Measurements from ENCODE around the gene DHRS13.

The DHRS13 gene

DNA sequence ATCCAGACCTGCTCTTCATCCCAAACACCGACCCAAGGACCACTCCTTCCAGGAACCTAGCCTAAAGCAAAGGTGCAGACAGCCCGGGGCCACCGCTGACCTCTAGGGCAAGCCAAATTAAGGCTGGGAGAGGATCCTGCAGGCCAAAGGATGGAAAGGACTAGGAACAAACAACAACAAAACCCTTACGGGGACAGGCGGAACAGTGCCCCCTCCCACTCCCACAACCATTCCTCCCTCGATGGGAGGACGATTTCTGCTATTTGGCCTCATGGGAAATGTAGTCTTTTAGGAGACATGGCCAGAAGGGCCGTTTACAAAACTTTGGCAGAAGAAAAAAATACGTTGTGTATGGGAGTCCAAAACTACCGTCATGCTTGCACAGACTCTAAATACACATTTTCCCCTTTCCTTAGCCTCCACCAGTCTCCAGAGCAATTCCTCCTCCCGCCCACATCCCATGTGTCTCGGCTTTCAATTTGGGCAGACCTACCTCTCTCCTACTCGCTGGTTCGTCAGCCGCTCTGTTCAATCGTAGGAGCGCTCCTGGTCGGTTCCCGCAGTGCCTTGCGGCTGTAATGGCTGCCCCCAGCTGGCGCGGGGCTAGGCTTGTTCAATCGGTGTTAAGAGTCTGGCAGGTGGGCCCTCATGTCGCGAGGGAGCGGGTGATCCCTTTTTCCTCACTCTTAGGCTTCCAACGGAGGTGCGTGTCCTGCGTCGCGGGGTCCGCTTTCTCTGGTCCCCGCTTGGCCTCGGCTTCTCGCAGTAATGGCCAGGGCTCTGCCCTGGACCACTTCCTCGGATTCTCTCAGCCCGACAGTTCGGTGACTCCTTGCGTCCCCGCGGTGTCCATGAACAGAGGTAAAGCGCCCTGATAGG, 48.2 kb downstream of the DHRS13 start, which contains the start of gene ERAL1:
ERAL1 (plus strand) TSS at position 560 of the 879 bp plus-strand sequence; CDS start at position 579, 19 bp downstream.
- DNase-seq, result peak; percentile 90
- H3K27ac ChIP-seq (ENCODE audit: low read length), result peak within 1 kb of the TSS; percentile 74
- H2AFZ ChIP-seq (ENCODE audit: low read depth, low read length), result peak within 1 kb of the TSS; percentile 92
- no peak for TF ChIP-seq EZH2 (IDR thresholded peaks at IDR 0.05; ENCODE audit: borderline replicate concordance, low read depth, low read length, severe bottlenecking)
- TF ChIP-seq, protein P1, sequence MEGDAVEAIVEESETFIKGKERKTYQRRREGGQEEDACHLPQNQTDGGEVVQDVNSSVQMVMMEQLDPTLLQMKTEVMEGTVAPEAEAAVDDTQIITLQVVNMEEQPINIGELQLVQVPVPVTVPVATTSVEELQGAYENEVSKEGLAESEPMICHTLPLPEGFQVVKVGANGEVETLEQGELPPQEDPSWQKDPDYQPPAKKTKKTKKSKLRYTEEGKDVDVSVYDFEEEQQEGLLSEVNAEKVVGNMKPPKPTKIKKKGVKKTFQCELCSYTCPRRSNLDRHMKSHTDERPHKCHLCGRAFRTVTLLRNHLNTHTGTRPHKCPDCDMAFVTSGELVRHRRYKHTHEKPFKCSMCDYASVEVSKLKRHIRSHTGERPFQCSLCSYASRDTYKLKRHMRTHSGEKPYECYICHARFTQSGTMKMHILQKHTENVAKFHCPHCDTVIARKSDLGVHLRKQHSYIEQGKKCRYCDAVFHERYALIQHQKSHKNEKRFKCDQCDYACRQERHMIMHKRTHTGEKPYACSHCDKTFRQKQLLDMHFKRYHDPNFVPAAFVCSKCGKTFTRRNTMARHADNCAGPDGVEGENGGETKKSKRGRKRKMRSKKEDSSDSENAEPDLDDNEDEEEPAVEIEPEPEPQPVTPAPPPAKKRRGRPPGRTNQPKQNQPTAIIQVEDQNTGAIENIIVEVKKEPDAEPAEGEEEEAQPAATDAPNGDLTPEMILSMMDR (IDR thresholded peaks at IDR 0.05; ENCODE audit: borderline replicate concordance, extremely low read depth, low read length, poor library complexity, severe bottlenecking), result peak; percentile 22
- no peaks in the 10 kb centered on the region for H3K9me3 ChIP-seq (ENCODE audit: insufficient read depth, low read length, severe bottlenecking)
- no peaks in the 10 kb centered on the region for H3K27me3 ChIP-seq (ENCODE audit: insufficient read depth, low read length, poor library complexity)
- ATAC-seq (ENCODE audit: insufficient read depth, low read depth), result peak; percentile 100
- no peaks in the 10 kb centered on the region for H4K20me1 ChIP-seq (ENCODE audit: insufficient read depth, low read length)
- peak within 1 kb of the TSS; percentile 78 for H3K4me2 ChIP-seq (ENCODE audit: insufficient read depth, low read length)
- H3K79me2 ChIP-seq (ENCODE audit: insufficient read depth, low read length), result peaks cover 15% of the 10 kb centered on the region
- H3K9ac ChIP-seq (ENCODE audit: low read depth, low read length), result peak within 1 kb of the TSS; percentile 70
- peaks cover 24% of the 10 kb centered on the region for H3K36me3 ChIP-seq (ENCODE audit: insufficient read depth, low read length)
- H3K4me3 ChIP-seq (ENCODE audit: low read depth in 1 of 2, low read length in 2 of 2), result peak within 1 kb of the TSS; percentile 78 to 82
- peaks cover 21% of the 10 kb centered on the region for H3K4me1 ChIP-seq (ENCODE audit: insufficient read depth, low read length)

DNA sequence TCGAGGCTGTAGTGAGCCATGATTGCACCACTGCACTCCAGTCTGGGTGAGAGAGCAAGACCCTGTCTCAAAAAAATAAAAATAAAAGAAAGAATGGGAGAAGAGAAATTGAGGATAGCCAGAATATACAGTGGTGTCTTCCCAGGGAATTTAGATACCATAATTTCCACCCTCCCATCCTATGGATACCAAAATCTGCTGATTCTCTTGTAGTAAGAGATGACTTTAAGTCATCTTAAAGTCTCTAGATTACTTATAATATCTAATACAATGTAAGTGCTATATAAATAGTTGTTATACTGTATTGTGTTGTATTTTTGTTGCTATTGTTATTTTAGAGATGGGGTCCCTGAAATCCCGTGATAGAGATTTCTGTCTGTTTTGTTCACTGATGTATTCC, 49.6 kb downstream of the DHRS13 start:
- no peaks in the 10 kb centered on the region for H3K9me3 ChIP-seq (ENCODE audit: insufficient read depth, low read length, severe bottlenecking)
- H3K79me2 ChIP-seq (ENCODE audit: insufficient read depth, low read length), result peaks cover 15% of the 10 kb centered on the region
- no peak overlapping the region for H3K4me3 ChIP-seq (ENCODE audit: low read depth in 1 of 2, low read length in 2 of 2)
- no peak for TF ChIP-seq EZH2 (IDR thresholded peaks at IDR 0.05; ENCODE audit: borderline replicate concordance, low read depth, low read length, severe bottlenecking)
- TF ChIP-seq, protein P1 (IDR thresholded peaks at IDR 0.05; ENCODE audit: borderline replicate concordance, extremely low read depth, low read length, poor library complexity, severe bottlenecking), result no peak
- peaks cover 21% of the 10 kb centered on the region for H3K4me1 ChIP-seq (ENCODE audit: insufficient read depth, low read length)
- H3K9ac ChIP-seq (ENCODE audit: low read depth, low read length), result no peak overlapping the region
- no peak overlapping the region for H3K4me2 ChIP-seq (ENCODE audit: insufficient read depth, low read length)
- no peak for DNase-seq
- no peaks in the 10 kb centered on the region for H4K20me1 ChIP-seq (ENCODE audit: insufficient read depth, low read length)
- H3K27ac ChIP-seq (ENCODE audit: low read length), result no peak overlapping the region
- H3K27me3 ChIP-seq (ENCODE audit: insufficient read depth, low read length, poor library complexity), result no peaks in the 10 kb centered on the region
- no peak for ATAC-seq (ENCODE audit: insufficient read depth, low read depth)
- peaks cover 13% of the 10 kb centered on the region for H3K36me3 ChIP-seq (ENCODE audit: insufficient read depth, low read length)
- H2AFZ ChIP-seq (ENCODE audit: low read depth, low read length), result peak overlapping the region; percentile 53; the same call in 1 of the 2 replicates

DNA sequence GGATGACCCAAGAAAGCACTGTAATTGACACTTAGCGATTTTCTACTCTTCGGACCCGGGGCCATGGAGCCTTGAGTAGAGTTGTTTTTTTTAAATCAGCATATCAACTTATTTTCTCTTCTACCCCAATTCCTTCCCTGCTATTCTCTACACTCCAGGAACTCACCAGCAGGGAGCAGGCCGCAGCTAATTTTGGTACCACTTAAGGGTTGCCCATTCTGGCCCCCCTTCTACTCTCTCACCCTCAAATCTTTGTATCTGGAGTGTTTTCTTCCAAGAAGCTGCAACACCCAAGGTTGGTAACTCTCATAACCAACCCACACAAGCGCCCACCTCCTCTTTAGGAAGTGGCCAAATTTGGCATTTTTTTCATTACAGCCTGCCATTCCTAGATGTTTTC, 53.6 kb downstream of the DHRS13 start:
- DNase-seq (no peak), ATAC-seq (ENCODE audit: insufficient read depth, low read depth) (peak; percentile 52; the same call in 1 of the 3 replicates)
- Histone ChIP-seq H3K9ac (ENCODE audit: low read depth, low read length) (no peak overlapping the region), H3K27me3 (ENCODE audit: insufficient read depth, low read length, poor library complexity) (no peaks in the 10 kb centered on the region), H3K27ac (ENCODE audit: low read length) (no peak overlapping the region), H2AFZ (ENCODE audit: low read depth, low read length) (no peak overlapping the region), H3K4me3 (ENCODE audit: low read depth in 1 of 2, low read length in 2 of 2) (no peak overlapping the region), H4K20me1 (ENCODE audit: insufficient read depth, low read length) (no peaks in the 10 kb centered on the region), H3K9me3 (ENCODE audit: insufficient read depth, low read length, severe bottlenecking) (no peaks in the 10 kb centered on the region), H3K36me3 (ENCODE audit: insufficient read depth, low read length) (no peaks in the 10 kb centered on the region), H3K4me2 (ENCODE audit: insufficient read depth, low read length) (no peak overlapping the region), H3K4me1 (ENCODE audit: insufficient read depth, low read length) (peaks cover 7% of the 10 kb centered on the region), H3K79me2 (ENCODE audit: insufficient read depth, low read length) (no peaks in the 10 kb centered on the region)
- no peak for TF ChIP-seq EZH2 (IDR thresholded peaks at IDR 0.05; ENCODE audit: borderline replicate concordance, low read depth, low read length, severe bottlenecking)
- TF ChIP-seq, protein P1 (IDR thresholded peaks at IDR 0.05; ENCODE audit: borderline replicate concordance, extremely low read depth, low read length, poor library complexity, severe bottlenecking), result peak; percentile 21

Data from DND-41 (cell line).